ENCODE measurements around the gene C2orf72. TPM values are rescaled to one million over a fixed set of nuclear protein-coding genes. Genes with fewer than 3 reads are reported as not detected.

C2orf72 gene
- total and polyA plus RNA-seq, 2 of the 13 experiments (the other 11 are each of a cell fraction or from before 2014, with no cell fraction given) = 147 to 203 TPM

- TF ChIP-seq YY1 (IDR thresholded peaks at IDR 0.05; ENCODE audit: insufficient read depth, insufficient replicate concordance, low read depth, low read length) = peak; percentile 95
- peak; percentile 77; the same call in 1 of the 2 replicates for TF ChIP-seq ZNF230 (CRISPR knock-in tag; IDR thresholded peaks at IDR 0.05)
- no peak for TF ChIP-seq ZFP90 (CRISPR knock-in tag; IDR thresholded peaks at IDR 0.05; ENCODE audit: borderline replicate concordance)
- no peak; the same call in 1 of the 2 replicates for TF ChIP-seq NFKB2 (CRISPR knock-in tag; IDR thresholded peaks at IDR 0.05; ENCODE audit: borderline replicate concordance)
- TF ChIP-seq ISL2 (CRISPR knock-in tag; IDR thresholded peaks at IDR 0.05) = no peak; the same call in 1 of the 2 replicates
- peak; percentile 63; the same call in 1 of the 2 replicates for TF ChIP-seq AHR (CRISPR knock-in tag; IDR thresholded peaks at IDR 0.05)
- TF ChIP-seq ATF7-NPFF (CRISPR knock-in tag; IDR thresholded peaks at IDR 0.05; ENCODE audit: low read depth) = no peak
- peak; percentile 26; the same call in 1 of the 2 replicates for TF ChIP-seq MNT (IDR thresholded peaks at IDR 0.05)
- no peak for TF ChIP-seq JUN (CRISPR knock-in tag; IDR thresholded peaks at IDR 0.05)
- TF ChIP-seq PHF5A (CRISPR knock-in tag; IDR thresholded peaks at IDR 0.05; ENCODE audit: low read depth, unreplicated experiment) = no peak
- TF ChIP-seq BHLHE40 (IDR thresholded peaks at IDR 0.05; ENCODE audit: low read length) = no peak
- TF ChIP-seq SMAD9 (CRISPR knock-in tag; IDR thresholded peaks at IDR 0.05) = no peak
- TF ChIP-seq ZMYM4 (CRISPR knock-in tag; IDR thresholded peaks at IDR 0.05) = peak; percentile 97
- no peak for TF ChIP-seq PRMT3 (CRISPR knock-in tag; IDR thresholded peaks at IDR 0.05; ENCODE audit: borderline replicate concordance, low read depth)
- 0 out of 2 replicates have a peak, but pooled peaks have one; percentile 62 for TF ChIP-seq ARHGAP35 (CRISPR knock-in tag; IDR thresholded peaks at IDR 0.05; ENCODE audit: borderline replicate concordance)
- TF ChIP-seq, protein P1, sequence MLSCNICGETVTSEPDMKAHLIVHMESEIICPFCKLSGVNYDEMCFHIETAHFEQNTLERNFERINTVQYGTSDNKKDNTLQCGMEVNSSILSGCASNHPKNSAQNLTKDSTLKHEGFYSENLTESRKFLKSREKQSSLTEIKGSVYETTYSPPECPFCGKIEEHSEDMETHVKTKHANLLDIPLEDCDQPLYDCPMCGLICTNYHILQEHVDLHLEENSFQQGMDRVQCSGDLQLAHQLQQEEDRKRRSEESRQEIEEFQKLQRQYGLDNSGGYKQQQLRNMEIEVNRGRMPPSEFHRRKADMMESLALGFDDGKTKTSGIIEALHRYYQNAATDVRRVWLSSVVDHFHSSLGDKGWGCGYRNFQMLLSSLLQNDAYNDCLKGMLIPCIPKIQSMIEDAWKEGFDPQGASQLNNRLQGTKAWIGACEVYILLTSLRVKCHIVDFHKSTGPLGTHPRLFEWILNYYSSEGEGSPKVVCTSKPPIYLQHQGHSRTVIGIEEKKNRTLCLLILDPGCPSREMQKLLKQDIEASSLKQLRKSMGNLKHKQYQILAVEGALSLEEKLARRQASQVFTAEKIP (CRISPR knock-in tag; IDR thresholded peaks at IDR 0.05; ENCODE audit: borderline replicate concordance) = no peak
- no peak for TF ChIP-seq AHDC1 (CRISPR knock-in tag; IDR thresholded peaks at IDR 0.05; ENCODE audit: borderline replicate concordance)
- TF ChIP-seq ZMYM2 (CRISPR knock-in tag; IDR thresholded peaks at IDR 0.05) = no peak
- peak; percentile 70; the same call in 1 of the 2 replicates for TF ChIP-seq ZNF547 (CRISPR knock-in tag; IDR thresholded peaks at IDR 0.05)
- no peak for TF ChIP-seq ZKSCAN5 (CRISPR knock-in tag; IDR thresholded peaks at IDR 0.05)
These were observed 19.4 kb downstream of the C2orf72 start, which contains the start of gene PSMD1 (continued) for GRCh38 chr2:231056453-231057416.

Measured in HepG2 (cell line).